ENCODE data around the gene IFITM1. TPM values are rescaled to one million over a fixed set of nuclear protein-coding genes. Genes with fewer than 3 reads are reported as not detected.
A peak's percentile ranks its signal among the peaks of the same experiment; 100 is the strongest.

Gene IFITM1
- total and polyA plus RNA-seq, 2 of the 8 experiments (the other 6 are each of a cell fraction or from before 2014, with no cell fraction given): 394 to 1,464 TPM

GRCh38 chr11:303363-303762, 10.5 kb upstream of the IFITM1 start:
- H4K8ac ChIP-seq (ENCODE audit: extremely low read depth, insufficient read depth, low read length): no peak overlapping the region
- peak overlapping the region; percentile 92; the same call in 1 of the 2 replicates for H2BK5ac ChIP-seq (ENCODE audit: low read depth, low read length)
- no peak overlapping the region for H3K4me3 ChIP-seq (ENCODE audit: extremely low read depth in 1 of 4, insufficient read depth in 2 of 4, low read depth in 3 of 4, low read length in 4 of 4)
- no peaks in the 10 kb centered on the region for H3K79me1 ChIP-seq (ENCODE audit: low read depth, low read length)
- H3K23me2 ChIP-seq (ENCODE audit: low read depth, low read length): peaks cover 2% of the 10 kb centered on the region; the same call in 1 of the 2 replicates
- no peaks in the 10 kb centered on the region for H3K36me3 ChIP-seq (ENCODE audit: control insufficient read depth in 2 of 4, insufficient read depth in 4 of 4, low read length in 3 of 4)
- H3K4me2 ChIP-seq (ENCODE audit: insufficient read depth in 1 of 2, low read depth in 2 of 2, low read length in 2 of 2): no peak overlapping the region
- WGBS, 2 experiments (ENCODE audit: extremely low coverage in 1 of 2, insufficient coverage in 1 of 2, insufficient read length in 1 of 2, insufficient replicate concordance in 2 of 2, low coverage in 1 of 2, low lambda C conversion rate in 2 of 2, missing lambda C conversion rate in 1 of 2): 95% methylated on average over 6 of the region's 12 CpGs; no CpG with 5 or more reads in 1 of the 2 experiments
- H2BK20ac ChIP-seq (ENCODE audit: low read length): peak overlapping the region; percentile 56; the same call in 1 of the 2 replicates
- no peak overlapping the region for H3K4ac ChIP-seq (replicated peaks; ENCODE audit: insufficient read length, low read depth, low read length)
- FAIRE-seq (no peak), DNase-seq (ENCODE audit: low read depth in 1 of 2, low spot score in 2 of 2) (no peak)
- no peak overlapping the region for H2AFZ ChIP-seq (ENCODE audit: low read length)
- POLR2A ChIA-PET (ENCODE audit: partially characterized antibody): interaction anchor here (3.7 to 5.2 kb wide), 2 partner anchors 13 kb away, joined by 14 to 33 read pairs; no protein-coding TSS in a partner anchor
- peak overlapping the region; percentile 93; the same call in 1 of the 2 replicates for H3K18ac ChIP-seq (ENCODE audit: extremely low read depth, low read length)
- no peak overlapping the region for H3K9ac ChIP-seq (replicated peaks in 1 of 4; ENCODE audit: extremely low read depth in 1 of 4, low read depth in 3 of 4, low read length in 3 of 4)
- CTCF ChIA-PET (ENCODE audit: partially characterized antibody): interaction anchor here (0.6 to 6.1 kb wide), 7 partner anchors 9 to 1175 kb away, joined by 3 to 52 read pairs (median 4); no protein-coding TSS in a partner anchor
- H3K14ac ChIP-seq (ENCODE audit: insufficient read length): no peak overlapping the region
- no peak overlapping the region for H3K27ac ChIP-seq (ENCODE audit: low read depth, low read length)
- H4K5ac ChIP-seq (ENCODE audit: insufficient read length, low read depth, low read length): no peak overlapping the region
- no peaks in the 10 kb centered on the region for H3K9me3 ChIP-seq (ENCODE audit: insufficient read depth in 2 of 2, low read depth in 1 of 2, low read length in 1 of 2)
- no peak overlapping the region for H3K23ac ChIP-seq (ENCODE audit: insufficient read length)
- no peak overlapping the region; the same call in 1 of the 2 replicates for H2BK15ac ChIP-seq (ENCODE audit: low read length)
- no peaks in the 10 kb centered on the region for H3K79me2 ChIP-seq (ENCODE audit: control insufficient read depth in 1 of 2, insufficient read depth in 2 of 2, low read length in 2 of 2)
- H2BK120ac ChIP-seq (replicated peaks; ENCODE audit: low read depth, low read length): no peak overlapping the region
- H4K20me1 ChIP-seq (replicated peaks in 1 of 2; ENCODE audit: control insufficient read depth in 1 of 2, insufficient read depth in 2 of 2, low read length in 2 of 2): no peaks in the 10 kb centered on the region
- no peaks in the 10 kb centered on the region; a peak in 1 of 7 replicates for H3K27me3 ChIP-seq (replicated peaks in 1 of 4; ENCODE audit: control insufficient read depth in 3 of 4, extremely low read depth in 1 of 4, insufficient read depth in 3 of 4, low read length in 3 of 4)
- H3K56ac ChIP-seq (replicated peaks; ENCODE audit: insufficient read length, low read depth, low read length): no peak overlapping the region
- H2BK12ac ChIP-seq (ENCODE audit: low read depth, low read length): peak overlapping the region; percentile 98; the same call in 1 of the 2 replicates
- no peak overlapping the region for H2AK5ac ChIP-seq (ENCODE audit: low read depth, low read length)
- no peak overlapping the region for H4K91ac ChIP-seq (replicated peaks; ENCODE audit: insufficient read length, low read length)
- H3K4me1 ChIP-seq (replicated peaks in 1 of 4; ENCODE audit: control insufficient read depth in 3 of 4, insufficient read depth in 4 of 4, low read length in 3 of 4): peaks cover 18 to 44% (median 34%) of the 10 kb centered on the region in 4 experiments
- TF ChIP-seq CTBP2 (IDR thresholded peaks at IDR 0.05; ENCODE audit: borderline replicate concordance, insufficient read depth, insufficient read length, low read length): no peak
- TF ChIP-seq TAF7 (optimal IDR thresholded peaks at IDR 0.05; ENCODE audit: borderline replicate concordance, low read depth, low read length): no peak
- no peak for TF ChIP-seq CTCF (IDR thresholded peaks at IDR 0.05; ENCODE audit: control extremely low read depth in 1 of 3, insufficient read depth in 1 of 3, low read depth in 1 of 3, low read length in 3 of 3)
- TF ChIP-seq POU5F1 (IDR thresholded peaks at IDR 0.05; ENCODE audit: low read depth, low read length): no peak
